SIG-M5 treated with dmso at 0.1 percent for 504 hours (cell line): ENCODE measurements around the gene MAGEB6.
"Not testable (repeated sequence)": the region's sequence is repeated elsewhere in the genome, so short reads cannot be mapped to it uniquely, and the experiment has no call there.

Source experiments
- DNase-seq: peaks from one replicate; lab custom pipeline; 2025; ENCODE audit not compliant: unreplicated experiment; lab: John Stamatoyannopoulos, UW

The MAGEB6 gene

GRCh38 chrX:26192204-26192603 is at the start of gene MAGEB6:
Gene MAGEB6, plus strand, starts transcription at chrX:26192440. Its CDS starts 1,407 bp downstream, at chrX:26193847.
- DNase-seq = no peak

GRCh38 chrX:26146024-26146423 is 46.2 kb upstream of the MAGEB6 start:
- DNase-seq = no peak

- DNase-seq = no peak
Measured at GRCh38 chrX:26160301-26160700, 31.9 kb upstream of the MAGEB6 start, which contains the start of gene MAGEB6B. Gene MAGEB6B, plus strand, starts transcription at chrX:26160601. Its CDS starts 0 bp downstream, at chrX:26160601.

- no peak for DNase-seq
Measured at GRCh38 chrX:26203561-26203960, 11.3 kb downstream of the MAGEB6 start.

GRCh38 chrX:26204717-26205116 is 12.5 kb downstream of the MAGEB6 start:
- DNase-seq = not testable (repeated sequence)

GRCh38 chrX:26208012-26208411 is 15.8 kb downstream of the MAGEB6 start:
- DNase-seq = no peak

- no peak for DNase-seq
Measured at GRCh38 chrX:26215869-26216268, 23.6 kb downstream of the MAGEB6 start, which contains the start of gene MAGEB5. Gene MAGEB5, plus strand, starts transcription at chrX:26216169. Its CDS starts 1,133 bp downstream, at chrX:26217302.

- DNase-seq = no peak
Measured at GRCh38 chrX:26219351-26219750, 27.1 kb downstream of the MAGEB6 start.

- no peak for DNase-seq
Measured at GRCh38 chrX:26234177-26234576, 41.9 kb downstream of the MAGEB6 start.
